ENCODE data around the gene KIF21A.

Gene KIF21A

GRCh38 chr12:39405580-39405979, 37.3 kb downstream of the KIF21A start:
- Histone ChIP-seq H3K9me3 (ENCODE audit: low read depth, low read length) (no peaks in the 10 kb centered on the region), H3K4me3 (no peak overlapping the region), H3K36me3 (ENCODE audit: insufficient read depth, low read length) (no peaks in the 10 kb centered on the region), H3K9ac (ENCODE audit: insufficient read length) (no peak overlapping the region), H3K27ac (no peak overlapping the region)
- no peak for TF ChIP-seq EZH2 (IDR thresholded peaks at IDR 0.05)
- TF ChIP-seq FOXP2 (optimal IDR thresholded peaks at IDR 0.05; ENCODE audit: control extremely low read depth, extremely low read length, insufficient read depth) = no peak
- TF ChIP-seq POLR2AphosphoS5 (IDR thresholded peaks at IDR 0.05; ENCODE audit: borderline replicate concordance, low read depth, low read length) = no peak
- no peak for DNase-seq (ENCODE audit: low read depth, low spot score)

GRCh38 chr12:39404000-39404399, 38.9 kb downstream of the KIF21A start:
- H3K9ac ChIP-seq (ENCODE audit: insufficient read length) = no peak overlapping the region
- no peaks in the 10 kb centered on the region for H3K36me3 ChIP-seq (ENCODE audit: insufficient read depth, low read length)
- no peak overlapping the region for H3K4me3 ChIP-seq
- DNase-seq (ENCODE audit: low read depth, low spot score) = no peak
- TF ChIP-seq POLR2AphosphoS5 (IDR thresholded peaks at IDR 0.05; ENCODE audit: borderline replicate concordance, low read depth, low read length) = no peak
- no peak for TF ChIP-seq FOXP2 (optimal IDR thresholded peaks at IDR 0.05; ENCODE audit: control extremely low read depth, extremely low read length, insufficient read depth)
- no peak for TF ChIP-seq EZH2 (IDR thresholded peaks at IDR 0.05)
- H3K9me3 ChIP-seq (ENCODE audit: low read depth, low read length) = no peaks in the 10 kb centered on the region
- H3K27ac ChIP-seq = no peak overlapping the region

GRCh38 chr12:39403376-39403775, 39.5 kb downstream of the KIF21A start:
- Histone ChIP-seq H3K4me3 (no peak overlapping the region), H3K27ac (no peak overlapping the region), H3K36me3 (ENCODE audit: insufficient read depth, low read length) (no peaks in the 10 kb centered on the region), H3K9me3 (ENCODE audit: low read depth, low read length) (no peaks in the 10 kb centered on the region), H3K9ac (ENCODE audit: insufficient read length) (no peak overlapping the region)
- no peak for TF ChIP-seq EZH2 (IDR thresholded peaks at IDR 0.05)
- no peak for TF ChIP-seq POLR2AphosphoS5 (IDR thresholded peaks at IDR 0.05; ENCODE audit: borderline replicate concordance, low read depth, low read length)
- TF ChIP-seq FOXP2 (optimal IDR thresholded peaks at IDR 0.05; ENCODE audit: control extremely low read depth, extremely low read length, insufficient read depth) = no peak
- DNase-seq (ENCODE audit: low read depth, low spot score) = no peak

- Histone ChIP-seq H3K36me3 (ENCODE audit: insufficient read depth, low read length) (no peaks in the 10 kb centered on the region), H3K9me3 (ENCODE audit: low read depth, low read length) (no peaks in the 10 kb centered on the region), H3K4me3 (no peak overlapping the region), H3K27ac (no peak overlapping the region), H3K9ac (ENCODE audit: insufficient read length) (no peak overlapping the region)
- no peak for TF ChIP-seq FOXP2 (optimal IDR thresholded peaks at IDR 0.05; ENCODE audit: control extremely low read depth, extremely low read length, insufficient read depth)
- no peak for TF ChIP-seq EZH2 (IDR thresholded peaks at IDR 0.05)
- no peak for TF ChIP-seq POLR2AphosphoS5 (IDR thresholded peaks at IDR 0.05; ENCODE audit: borderline replicate concordance, low read depth, low read length)
- DNase-seq (ENCODE audit: low read depth, low spot score) = no peak
Observed at GRCh38 chr12:39402922-39403321, 40.0 kb downstream of the KIF21A start.

- 0 out of 2 replicates have a peak overlapping the region, but pooled peaks have one; percentile 13 for H3K27ac ChIP-seq
- no peak overlapping the region for H3K4me3 ChIP-seq
- no peak for TF ChIP-seq POLR2AphosphoS5 (IDR thresholded peaks at IDR 0.05; ENCODE audit: borderline replicate concordance, low read depth, low read length)
- no peak for TF ChIP-seq FOXP2 (optimal IDR thresholded peaks at IDR 0.05; ENCODE audit: control extremely low read depth, extremely low read length, insufficient read depth)
- no peak for TF ChIP-seq EZH2 (IDR thresholded peaks at IDR 0.05)
- H3K9me3 ChIP-seq (ENCODE audit: low read depth, low read length) = no peaks in the 10 kb centered on the region
- no peak for DNase-seq (ENCODE audit: low read depth, low spot score)
- no peak overlapping the region for H3K9ac ChIP-seq (ENCODE audit: insufficient read length)
- H3K36me3 ChIP-seq (ENCODE audit: insufficient read depth, low read length) = no peaks in the 10 kb centered on the region
Observed at GRCh38 chr12:39401459-39401858, 41.5 kb downstream of the KIF21A start.

- DNase-seq (ENCODE audit: low read depth, low spot score) = no peak
- Histone ChIP-seq H3K36me3 (ENCODE audit: insufficient read depth, low read length) (no peaks in the 10 kb centered on the region), H3K4me3 (0 out of 2 replicates have a peak overlapping the region, but pooled peaks have one; percentile 5), H3K9ac (ENCODE audit: insufficient read length) (no peak overlapping the region), H3K9me3 (ENCODE audit: low read depth, low read length) (no peaks in the 10 kb centered on the region), H3K27ac (peak overlapping the region; percentile 63)
- TF ChIP-seq FOXP2 (optimal IDR thresholded peaks at IDR 0.05; ENCODE audit: control extremely low read depth, extremely low read length, insufficient read depth) = no peak
- TF ChIP-seq POLR2AphosphoS5 (IDR thresholded peaks at IDR 0.05; ENCODE audit: borderline replicate concordance, low read depth, low read length) = no peak
- TF ChIP-seq EZH2 (IDR thresholded peaks at IDR 0.05) = no peak
Observed at GRCh38 chr12:39395866-39396265, 47.1 kb downstream of the KIF21A start.

GRCh38 chr12:39393890-39394289, 49.0 kb downstream of the KIF21A start:
- H3K4me3 ChIP-seq = peak overlapping the region; percentile 48
- no peak for DNase-seq (ENCODE audit: low read depth, low spot score)
- H3K27ac ChIP-seq = peak overlapping the region; percentile 76
- no peak overlapping the region for H3K9ac ChIP-seq (ENCODE audit: insufficient read length)
- TF ChIP-seq EZH2 (IDR thresholded peaks at IDR 0.05) (no peak), POLR2AphosphoS5 (IDR thresholded peaks at IDR 0.05; ENCODE audit: borderline replicate concordance, low read depth, low read length) (no peak)
- H3K9me3 ChIP-seq (ENCODE audit: low read depth, low read length) = no peaks in the 10 kb centered on the region
- no peaks in the 10 kb centered on the region for H3K36me3 ChIP-seq (ENCODE audit: insufficient read depth, low read length)

GRCh38 chr12:39393179-39393578, 49.7 kb downstream of the KIF21A start:
- DNase-seq (ENCODE audit: low read depth, low spot score) = no peak
- Histone ChIP-seq H3K36me3 (ENCODE audit: insufficient read depth, low read length) (no peaks in the 10 kb centered on the region), H3K9ac (ENCODE audit: insufficient read length) (no peak overlapping the region), H3K9me3 (ENCODE audit: low read depth, low read length) (no peaks in the 10 kb centered on the region), H3K4me3 (no peak overlapping the region), H3K27ac (0 out of 2 replicates have a peak overlapping the region, but pooled peaks have one; percentile 21)
- no peak for TF ChIP-seq FOXP2 (optimal IDR thresholded peaks at IDR 0.05; ENCODE audit: control extremely low read depth, extremely low read length, insufficient read depth)
- no peak for TF ChIP-seq POLR2AphosphoS5 (IDR thresholded peaks at IDR 0.05; ENCODE audit: borderline replicate concordance, low read depth, low read length)
- TF ChIP-seq EZH2 (IDR thresholded peaks at IDR 0.05) = no peak
